ENCODE measurements around the gene CDH8. TPM values are rescaled to one million over a fixed set of nuclear protein-coding genes. Genes with fewer than 3 reads are reported as not detected.
"Not testable (repeated sequence)": the region's sequence is repeated elsewhere in the genome, so short reads cannot be mapped to it uniquely, and the experiment has no call there.

The CDH8 gene
- polyA plus RNA-seq, 1 donor, result 2.4 TPM

DNA sequence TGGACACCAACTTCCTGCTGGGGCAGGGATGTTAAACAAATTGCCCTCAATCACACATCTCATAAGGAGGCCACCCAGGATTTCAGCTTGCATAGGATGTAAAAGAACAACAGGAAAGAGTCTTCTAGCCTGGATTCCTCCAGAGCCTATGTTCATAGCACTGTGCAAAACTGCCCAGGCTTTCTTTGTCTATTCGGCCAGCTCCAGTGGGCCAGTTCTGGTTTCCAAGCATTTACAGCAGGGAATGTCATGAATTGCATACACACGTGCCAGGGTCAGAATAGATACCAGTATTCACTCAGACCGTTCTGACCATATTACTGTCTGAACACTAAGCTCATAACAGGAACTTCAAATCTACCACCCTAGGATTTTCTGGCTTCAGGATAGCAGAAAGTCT, 273.2 kb downstream of the CDH8 start:
- DNase-seq, result no peak

DNA sequence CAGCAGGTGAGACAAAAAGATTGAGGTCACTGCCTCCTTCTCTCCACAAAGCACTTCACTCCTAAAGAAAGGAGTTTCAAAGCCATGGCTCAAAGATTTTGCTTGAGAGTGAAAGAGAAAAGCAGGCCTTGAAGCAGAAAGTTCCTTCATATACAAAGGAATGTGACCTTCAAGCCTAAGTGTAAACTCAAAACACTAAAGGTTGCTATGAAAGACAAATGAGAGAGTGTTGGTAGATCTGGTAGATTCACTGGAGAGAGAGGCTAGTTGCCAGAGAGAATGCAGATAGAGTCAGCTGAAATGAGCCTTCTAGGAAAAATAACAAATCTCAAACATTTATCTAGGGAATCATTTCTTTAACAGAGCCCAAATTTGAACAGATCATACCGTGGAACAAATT, 305.2 kb downstream of the CDH8 start:
- no peak for DNase-seq

DNA sequence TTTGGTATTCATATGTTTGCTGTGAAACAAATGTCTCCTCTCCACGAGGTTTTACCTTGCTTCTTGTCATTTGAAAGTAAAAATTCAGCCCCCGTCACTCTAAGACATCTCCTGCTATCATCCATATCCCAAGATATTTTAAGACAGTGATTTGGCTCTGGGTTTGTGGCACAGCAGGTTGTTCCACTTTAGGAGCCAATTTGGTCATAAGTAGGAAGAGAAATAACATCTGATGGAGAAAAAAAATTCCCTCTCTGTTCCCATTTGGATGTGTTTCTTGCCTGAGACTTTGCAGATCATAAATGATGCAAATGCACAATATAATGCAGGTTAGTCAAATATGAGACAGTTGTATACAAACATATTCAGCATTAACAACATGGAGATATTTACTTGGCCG, 309.5 kb downstream of the CDH8 start:
- no peak for DNase-seq

DNA sequence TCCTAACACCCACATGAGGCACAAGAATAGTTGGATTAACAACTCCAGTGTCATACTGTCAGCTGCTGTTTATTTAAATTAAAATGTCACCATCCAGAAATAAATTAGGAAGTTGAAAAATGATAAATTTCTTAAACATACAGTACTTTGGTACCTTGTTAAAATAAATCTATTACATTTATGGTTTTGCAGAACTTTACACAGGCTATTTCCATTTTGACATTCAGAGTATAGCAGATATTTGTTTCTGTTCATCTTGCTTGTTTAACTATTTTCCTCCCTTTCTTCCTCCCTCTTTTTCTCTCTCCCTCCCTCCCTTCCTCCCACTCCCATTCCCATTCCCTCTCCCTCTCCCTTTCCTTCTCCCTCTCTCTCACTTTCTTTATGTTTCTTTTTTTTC, 310.1 kb downstream of the CDH8 start:
- DNase-seq, result no peak

DNA sequence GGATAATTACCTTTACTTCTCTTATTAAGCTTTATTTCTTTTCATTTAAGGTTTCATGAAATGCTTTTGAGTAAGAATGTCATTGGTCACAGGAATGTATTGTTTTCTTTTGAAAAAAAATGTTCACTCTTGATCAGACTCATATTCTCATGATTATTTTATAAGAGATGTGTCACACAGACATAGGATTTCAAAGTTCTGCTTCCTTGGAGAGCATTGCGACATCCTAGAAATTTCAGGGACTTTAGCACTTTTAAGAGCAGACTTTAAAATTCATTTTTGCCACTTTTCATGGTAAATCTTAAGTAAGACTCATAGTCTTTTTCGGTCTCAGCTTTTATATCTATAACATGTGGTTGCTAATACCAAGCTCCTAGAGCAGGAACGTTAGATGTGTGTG, 314.7 kb downstream of the CDH8 start:
- DNase-seq, result no peak

DNA sequence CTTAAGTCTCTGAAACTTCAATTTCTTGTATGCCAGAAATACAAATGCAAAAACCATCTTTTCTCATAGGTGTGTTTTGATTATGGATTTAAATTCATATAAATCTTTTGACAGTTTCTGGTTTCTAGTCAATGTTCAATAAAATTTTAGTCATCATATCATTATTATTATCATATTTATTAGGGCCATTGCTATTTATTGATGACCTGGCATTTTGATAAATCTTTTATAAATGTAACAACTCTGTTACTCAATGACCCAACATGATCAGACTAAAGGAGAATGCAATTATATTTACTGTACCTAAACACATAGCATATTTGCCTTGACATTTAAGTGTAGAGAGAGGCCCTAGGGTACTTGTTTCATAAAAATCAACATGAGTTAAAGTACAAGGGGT, 320.8 kb downstream of the CDH8 start:
- DNase-seq, result no peak

DNA sequence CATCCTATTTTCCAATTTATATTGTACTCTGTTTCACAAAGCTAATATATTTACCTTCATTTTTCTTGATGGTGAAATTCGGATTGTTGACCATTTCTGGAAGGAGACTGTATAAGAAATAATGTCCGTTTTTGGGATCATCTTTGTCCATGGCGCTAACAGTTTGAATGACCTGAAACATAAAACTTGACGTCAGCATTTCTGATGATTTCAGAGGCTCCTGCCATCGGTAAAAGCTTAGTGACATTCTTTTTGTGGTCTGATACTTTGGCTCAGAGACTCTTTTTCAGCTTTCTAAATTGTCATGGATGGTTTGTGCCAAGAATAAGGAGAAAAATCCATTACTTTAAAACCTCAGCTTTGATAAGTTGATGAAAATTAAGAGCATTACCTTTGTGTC, 322.5 kb downstream of the CDH8 start:
- DNase-seq, result no peak

DNA sequence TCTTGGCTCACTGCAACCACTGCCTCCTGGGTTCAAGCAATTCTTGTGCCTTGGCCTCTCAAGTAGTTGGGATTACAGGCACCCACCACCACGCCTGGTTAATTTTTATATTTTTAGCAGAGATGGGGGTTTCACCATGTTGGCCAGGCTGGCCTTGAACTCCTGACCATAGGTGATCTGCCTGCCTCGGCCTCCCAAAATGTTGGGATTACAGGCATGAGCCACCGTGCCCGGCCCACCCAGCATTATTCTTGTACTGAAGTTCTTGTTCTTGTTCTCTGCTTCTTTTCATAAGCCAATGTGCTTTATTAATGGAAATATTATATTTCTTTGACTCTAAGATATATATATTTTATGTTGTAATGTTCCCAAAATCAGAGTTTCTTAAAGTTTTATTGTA, 336.6 kb downstream of the CDH8 start:
- DNase-seq, result not testable (repeated sequence)

DNA sequence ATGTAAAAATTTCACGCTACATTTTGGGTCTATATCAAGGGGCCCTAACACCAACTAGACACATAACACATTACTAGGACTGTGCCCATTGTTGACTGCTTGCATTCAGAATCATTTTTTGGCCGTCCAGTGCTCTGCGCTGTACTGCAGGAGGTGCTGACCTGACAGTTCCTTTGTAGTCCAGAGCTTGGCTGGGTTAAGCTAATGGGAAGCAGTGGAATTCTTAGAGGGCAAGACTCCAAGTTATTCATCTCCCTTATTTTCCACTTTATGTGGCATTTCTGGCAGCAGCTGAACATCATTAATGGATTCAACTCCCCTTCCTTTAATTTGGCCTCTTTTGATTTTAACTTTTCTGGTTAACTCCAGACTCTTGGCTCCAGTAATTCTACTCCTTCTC, 351.7 kb downstream of the CDH8 start:
- DNase-seq, result no peak

DNA sequence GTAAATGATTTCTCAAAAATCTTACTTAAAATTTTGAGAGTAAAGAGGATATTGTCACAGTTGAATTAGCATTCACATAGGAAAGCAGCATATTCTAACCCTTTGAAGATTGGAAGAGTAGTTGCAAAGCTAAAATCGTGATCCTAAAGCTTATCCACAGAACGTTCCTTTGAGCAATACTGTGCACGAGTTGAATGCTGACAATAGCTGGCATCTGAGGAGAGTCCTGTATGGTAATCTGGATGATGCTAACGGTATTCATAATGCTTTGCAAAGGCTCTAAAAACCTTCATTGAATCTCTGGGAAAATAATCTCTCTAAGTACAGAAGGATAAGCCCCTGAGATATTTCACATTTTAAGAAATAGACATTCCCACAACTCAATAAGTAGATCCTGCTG, 354.6 kb downstream of the CDH8 start:
- DNase-seq, result no peak

DNA sequence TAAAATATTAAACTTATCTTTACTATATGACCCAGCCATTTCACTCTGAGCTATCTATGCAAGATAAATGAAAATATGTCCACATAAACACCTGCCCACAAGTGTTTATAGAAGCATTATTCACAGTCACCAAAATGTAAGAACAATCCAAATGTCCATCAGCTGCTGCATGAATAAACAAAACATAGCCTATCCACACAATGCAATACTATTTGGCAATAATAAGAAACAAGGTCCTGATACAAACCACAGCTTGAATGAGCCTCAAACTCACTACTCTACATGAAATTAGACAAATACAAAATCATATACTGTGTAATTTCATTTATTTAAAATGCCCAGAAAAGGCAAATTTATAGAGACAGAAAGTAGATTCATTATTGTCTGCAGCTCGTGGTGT, 355.1 kb downstream of the CDH8 start:
- no peak for DNase-seq

DNA sequence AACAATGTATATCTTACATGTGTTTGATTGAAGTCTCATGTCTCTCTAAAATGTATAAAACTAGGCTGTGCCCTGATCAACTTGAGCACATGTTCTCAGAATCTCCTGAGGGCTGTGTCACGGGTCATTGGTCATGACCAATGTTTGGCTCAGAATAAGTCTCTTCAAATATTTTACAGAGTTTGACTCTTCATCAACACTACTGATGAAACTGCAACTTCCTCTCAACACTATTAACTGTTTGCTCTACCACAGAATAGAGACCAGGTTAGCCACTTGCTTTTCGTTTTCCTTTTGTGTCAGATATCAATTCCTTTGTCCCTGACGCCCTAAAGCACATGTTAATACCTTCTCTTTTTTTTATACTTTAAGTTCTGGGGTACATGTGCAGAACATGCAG, 358.1 kb downstream of the CDH8 start:
- DNase-seq, result no peak

DNA sequence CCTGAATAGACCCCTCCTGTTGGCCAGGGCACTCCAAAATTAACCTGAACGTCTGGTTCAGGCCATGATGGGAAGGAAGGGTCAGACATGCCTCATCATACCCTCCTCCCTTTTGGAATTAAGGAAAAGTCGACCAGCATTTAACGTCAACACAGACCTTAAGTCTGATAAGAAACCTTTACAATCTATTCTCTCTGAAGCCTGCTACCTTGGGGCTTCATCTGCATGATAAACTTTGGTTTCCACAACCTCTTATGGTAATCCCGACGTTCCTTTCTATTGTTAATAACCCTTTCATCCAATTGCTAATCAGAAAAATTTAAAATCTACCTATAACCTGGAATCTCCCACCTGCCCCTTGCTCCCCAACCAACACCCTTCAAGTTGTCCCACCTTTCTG, 358.5 kb downstream of the CDH8 start:
- no peak for DNase-seq

DNA sequence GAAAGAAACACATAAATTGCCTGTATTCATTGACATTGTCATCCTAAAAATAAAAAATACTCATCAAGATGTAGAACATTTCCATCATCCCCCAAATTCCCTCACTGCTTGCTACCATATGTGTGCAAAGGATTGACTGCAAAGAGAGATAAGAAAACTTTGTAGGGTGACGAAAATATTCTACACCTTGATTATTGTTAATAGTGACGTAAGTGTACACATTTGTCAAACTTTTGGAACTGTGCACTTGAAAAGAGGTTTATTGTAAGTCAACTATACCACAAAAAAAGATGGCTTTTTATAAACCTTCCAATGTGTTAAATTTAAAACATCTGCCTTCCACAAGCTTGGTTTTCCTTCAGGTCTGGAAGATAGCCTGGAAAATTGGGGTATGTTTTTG, 359.5 kb downstream of the CDH8 start:
- no peak for DNase-seq

DNA sequence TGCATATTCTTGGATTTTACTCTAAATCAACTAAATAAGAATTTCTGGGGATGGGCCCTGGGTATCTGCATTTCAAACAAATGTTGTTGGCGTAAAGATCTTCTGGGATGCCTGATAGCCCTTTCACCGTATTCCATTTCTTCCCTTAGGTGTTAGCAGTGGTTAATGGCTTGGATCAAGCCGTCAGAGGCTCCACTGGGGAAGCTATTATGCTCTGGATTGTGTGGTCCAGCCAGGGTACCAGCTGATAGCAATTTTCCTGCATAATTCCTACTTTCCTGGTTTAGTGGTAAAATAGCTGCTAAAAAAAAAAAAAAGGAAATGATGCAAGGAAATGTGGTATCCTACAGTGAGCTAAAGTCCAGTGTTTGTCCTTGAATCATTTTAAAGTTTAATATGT, 365.1 kb downstream of the CDH8 start:
- no peak for DNase-seq

DNA sequence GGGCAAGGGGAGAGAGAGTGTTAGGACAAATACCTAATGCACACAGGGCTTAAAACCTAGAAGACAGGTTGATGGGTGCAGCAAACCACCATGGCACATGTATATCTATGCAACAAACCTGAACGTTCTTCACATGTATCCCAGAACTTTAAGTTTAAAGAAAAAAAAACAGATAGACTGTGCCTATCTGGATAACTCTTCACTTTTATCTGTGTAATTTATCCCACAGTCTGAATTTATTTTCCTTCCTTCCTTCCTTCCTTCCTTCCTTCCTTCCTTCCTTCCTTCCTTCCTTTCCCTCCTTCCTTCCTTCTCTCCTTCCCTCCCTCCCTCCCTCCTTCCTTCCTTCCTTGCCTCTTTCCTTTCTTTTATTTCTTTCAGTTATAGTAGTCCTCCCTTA, 370.7 kb downstream of the CDH8 start:
- DNase-seq, result no peak

DNA sequence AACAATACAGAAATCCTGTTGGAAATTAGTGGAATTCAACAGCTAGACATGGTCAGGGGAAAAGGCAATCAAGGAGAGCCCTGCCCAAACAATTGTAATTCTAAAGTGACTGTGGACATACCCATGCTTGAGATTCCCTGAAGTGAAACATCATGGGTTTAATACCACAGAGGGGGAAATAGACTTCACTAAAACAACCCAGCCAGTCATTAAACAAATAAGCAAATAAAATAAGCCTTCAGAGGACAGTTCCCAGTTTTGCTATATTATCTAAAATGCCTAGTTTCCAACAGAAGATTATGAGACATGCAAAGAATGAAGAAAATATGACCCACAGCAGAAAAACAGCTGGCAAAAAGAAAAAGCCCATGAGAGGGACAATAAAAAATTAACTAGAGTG, 376.3 kb downstream of the CDH8 start:
- no peak for DNase-seq

DNA sequence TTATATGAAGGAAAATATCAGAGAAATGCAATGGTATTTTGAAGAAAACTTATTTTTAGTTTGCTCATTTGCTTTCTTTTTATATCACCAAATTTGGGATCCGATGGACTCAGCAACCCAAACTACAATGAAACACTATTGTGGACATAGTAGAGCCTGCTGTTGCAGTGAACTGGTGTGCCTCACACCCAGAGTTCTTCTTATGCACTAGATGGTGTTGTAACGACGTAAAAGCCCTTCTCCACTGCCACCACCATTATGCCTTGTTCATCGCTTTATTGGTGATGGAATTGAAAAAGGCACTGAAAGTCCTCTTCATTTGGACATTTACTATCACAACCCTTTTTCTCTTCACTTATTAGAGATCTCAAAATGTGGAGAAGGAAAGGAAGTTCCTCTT, 381.3 kb downstream of the CDH8 start:
- no peak for DNase-seq

DNA sequence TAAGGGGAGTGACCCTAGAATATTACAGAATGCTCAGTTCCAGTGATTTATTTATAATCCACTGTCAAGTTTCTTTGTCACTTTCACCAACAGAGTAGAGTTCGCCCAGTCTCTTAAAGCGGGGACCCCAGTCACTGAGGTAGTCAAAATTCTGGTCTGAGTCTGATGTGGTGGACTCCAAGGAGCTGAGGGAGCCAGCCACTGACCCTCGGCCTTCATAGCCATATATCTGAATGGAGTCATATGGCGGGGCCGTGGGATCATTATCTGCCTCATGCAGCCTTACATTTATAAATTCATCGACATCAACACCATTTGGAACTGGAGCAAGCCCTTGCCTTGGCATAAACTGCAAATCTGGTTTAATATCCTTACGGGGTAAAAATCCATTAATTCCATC, 382.7 kb downstream of the CDH8 start:
- no peak for DNase-seq

DNA sequence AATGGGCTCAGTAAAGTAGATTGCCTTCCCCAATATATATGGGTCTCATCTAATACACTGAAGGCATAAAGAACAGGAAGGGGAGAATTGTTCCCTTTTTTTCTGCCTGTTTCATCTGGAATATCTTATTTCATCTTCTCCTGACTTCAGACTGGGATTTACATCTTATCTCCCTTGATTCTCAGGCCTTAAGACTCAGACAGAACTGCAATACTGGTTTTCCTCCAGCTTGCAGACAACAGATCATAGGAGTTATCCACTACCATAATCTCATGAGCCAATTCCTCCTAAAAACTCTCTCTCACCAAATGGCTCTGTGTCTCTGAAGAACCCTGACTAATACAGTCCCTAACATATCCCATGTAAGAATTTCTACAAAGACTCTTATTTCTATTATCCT, 390.7 kb downstream of the CDH8 start:
- DNase-seq, result no peak

DNA sequence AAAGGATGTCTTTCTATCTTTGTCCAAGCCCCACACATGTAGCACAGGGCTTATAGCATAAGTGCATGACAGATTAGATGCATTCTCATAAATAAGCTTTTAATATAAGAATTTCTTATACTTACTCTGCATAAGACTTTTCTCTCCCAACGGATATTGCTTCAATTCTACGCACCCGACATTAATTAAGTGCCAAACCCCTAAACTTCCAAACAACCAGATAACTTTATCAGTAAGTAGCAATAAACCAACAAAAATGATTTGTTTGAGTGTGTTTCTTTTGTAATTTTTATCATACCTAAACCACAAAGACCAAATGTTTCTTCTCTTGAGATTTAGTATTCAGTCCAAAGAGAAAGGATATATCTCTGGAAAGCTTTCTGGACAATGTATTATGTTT, 391.5 kb downstream of the CDH8 start:
- DNase-seq, result no peak

DNA sequence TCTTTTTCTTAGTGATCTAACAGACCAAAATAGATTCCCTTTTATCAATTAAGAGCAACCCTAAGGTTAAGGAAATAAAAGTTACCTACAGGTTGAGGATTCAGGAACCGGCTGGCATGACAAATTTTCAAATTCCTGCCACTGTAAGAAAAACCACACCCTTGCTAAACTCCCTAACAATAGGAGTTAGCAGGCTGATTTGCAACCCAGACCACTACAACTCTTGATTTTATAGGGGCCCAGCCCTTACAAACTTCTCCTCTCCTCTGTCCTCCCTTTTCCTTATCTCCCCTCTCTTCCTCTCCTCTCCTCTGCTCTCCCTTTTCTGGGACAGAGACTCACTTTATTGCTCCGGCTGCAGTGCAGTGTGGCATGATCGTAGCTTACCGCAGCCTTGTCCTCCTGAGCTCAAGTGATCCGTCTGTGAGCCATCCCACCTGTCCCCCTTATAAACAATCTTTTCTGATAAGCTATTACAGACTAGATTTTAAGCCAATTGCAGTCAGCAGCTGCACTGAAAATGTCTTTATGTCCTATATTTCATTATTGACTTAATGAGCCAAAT, 418.9 kb downstream of the CDH8 start:
- DNase-seq, result no peak

DNA sequence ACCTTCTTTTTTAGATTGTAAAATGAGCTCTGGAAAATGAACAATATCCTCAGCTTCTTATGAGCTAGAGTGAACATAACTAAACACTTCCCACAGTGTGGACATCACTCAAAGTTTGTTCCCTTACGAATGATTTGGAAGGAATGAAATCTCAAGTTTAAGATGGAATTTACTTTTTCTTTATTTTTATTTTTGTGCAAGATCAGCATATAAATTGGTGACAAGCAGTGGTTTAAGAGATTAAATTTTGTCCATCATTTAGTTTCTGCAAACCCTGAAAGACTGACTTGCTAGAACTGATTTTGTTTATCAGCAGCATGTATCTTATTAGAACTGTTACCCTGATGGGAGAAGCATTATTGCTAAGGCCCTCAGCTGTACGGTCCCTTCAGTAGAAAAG, 420.1 kb downstream of the CDH8 start:
- no peak for DNase-seq

DNA sequence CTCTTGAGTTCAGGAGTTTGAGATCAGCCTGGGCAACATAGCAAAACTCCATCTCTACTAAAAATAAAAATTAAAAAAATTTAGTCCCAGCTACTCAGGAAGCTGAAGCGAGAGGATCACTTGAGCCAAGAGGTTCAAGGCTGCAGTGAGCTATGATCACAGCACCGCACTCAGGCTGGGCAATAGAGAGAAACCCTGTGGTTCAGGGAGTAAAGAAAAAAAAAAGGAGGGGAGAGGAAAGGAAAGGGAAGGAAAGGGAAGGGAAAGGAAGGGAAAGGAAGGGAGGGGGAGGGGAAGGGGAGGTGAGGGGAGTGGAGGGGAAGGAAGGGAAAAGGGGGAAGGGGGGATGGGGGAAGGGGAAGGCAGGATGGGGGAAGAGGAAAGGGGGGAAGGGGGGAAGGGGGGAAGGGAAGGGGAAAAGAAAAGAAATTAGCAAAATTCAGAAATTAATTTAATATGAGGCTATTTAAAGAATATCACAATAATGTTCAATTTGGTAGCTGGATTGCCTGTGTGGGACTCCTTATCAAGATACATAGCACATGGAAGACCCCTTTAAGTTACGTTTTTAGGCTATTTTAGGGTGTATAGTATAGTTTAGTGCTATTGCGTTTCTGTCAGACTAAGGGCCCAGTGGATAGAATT, 424.3 kb downstream of the CDH8 start:
- no peak for DNase-seq

DNA sequence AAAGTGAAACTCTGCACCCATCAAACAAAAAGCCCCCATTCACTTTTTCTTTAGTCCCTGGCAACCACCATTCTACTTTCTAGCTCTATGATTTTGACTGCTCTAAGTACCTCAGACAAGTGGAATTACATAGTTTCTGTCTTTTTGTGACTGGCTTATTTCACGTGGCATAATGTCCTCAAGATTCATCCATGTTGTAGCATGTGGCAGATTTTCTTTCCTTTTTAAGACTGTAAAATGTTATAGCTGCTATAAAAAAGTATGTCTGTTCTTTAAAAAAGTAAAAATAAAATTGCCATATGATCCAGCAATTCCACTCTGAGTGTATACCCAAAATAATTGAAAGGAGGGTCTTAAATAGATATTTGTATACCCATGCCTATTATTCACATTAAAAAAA, 429.7 kb downstream of the CDH8 start:
- no peak for DNase-seq
